Mammary epithelial cell (primary cell): Measurements from ENCODE around the gene MAPK8IP1.

ENCODE experiments used
- CTCF ChIP-seq, 2 donors: IDR thresholded peaks in 1 of 2; conservative IDR thresholded peaks in 1 of 2; 2 replicates each; pipeline ENCODE4 v1.5.1; 2011 to 2012; ENCODE audit warnings: inconsistent platforms in 2 of 2, low read length in 2 of 2, mild to moderate bottlenecking in 2 of 2, control low read depth in 1 of 2, low read depth in 1 of 2; ENCODE audit not compliant: insufficient read depth in 1 of 2; ENCODE audit errors: extremely low read depth in 1 of 2
- EZH2 ChIP-seq: IDR thresholded peaks from 2 replicates; pipeline ENCODE4 v1.6.1; 2012; ENCODE audit warnings: low read length, inconsistent platforms, borderline replicate concordance

DNA sequence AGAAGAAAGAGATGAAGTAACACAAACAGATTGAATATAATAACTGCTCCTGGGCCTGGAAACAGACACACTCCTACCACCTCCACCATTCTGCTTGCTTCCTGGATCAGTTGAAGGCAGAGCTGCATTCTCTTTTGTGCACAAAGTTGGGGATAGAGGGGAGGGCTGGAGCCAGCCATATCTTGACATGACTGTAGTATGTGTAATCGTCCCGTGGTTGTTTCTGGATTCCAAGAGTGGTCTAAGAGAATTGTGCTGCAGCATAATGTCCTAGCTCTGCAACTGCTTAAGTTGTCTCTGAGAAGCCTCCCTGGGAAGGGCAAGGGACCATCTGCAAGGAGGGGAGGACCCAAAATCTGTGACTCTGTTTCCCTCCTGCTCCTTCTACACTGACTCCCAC is 35.0 kb upstream of the MAPK8IP1 start:
- TF ChIP-seq CTCF (conservative IDR thresholded peaks at IDR 0.05 in 1 of 2, IDR thresholded peaks at IDR 0.05 in 1 of 2; ENCODE audit: extremely low read depth in 1 of 2, insufficient read depth in 1 of 2, low read depth in 1 of 2, low read length in 2 of 2) (no peak), EZH2 (no peak)
